CD4-positive, alpha-beta T cell treated with Interferon gamma for 1 hour (primary cell): ENCODE data around the gene MATK.

Source experiments
- DNase-seq: peaks from one replicate; pipeline ENCODE4 v3.0.0-alpha.2; 2020

MATK gene

GRCh38 chr19:3788996-3789778 is 3.0 kb upstream of the MATK start:
- peak; percentile 43 for DNase-seq

GRCh38 chr19:3785451-3785937 is 687 bp downstream of the MATK start:
- DNase-seq, result peak; percentile 7

- DNase-seq, result no peak
These were observed 1.4 kb downstream of the MATK start for GRCh38 chr19:3784607-3785450.

- DNase-seq, result peak; percentile 47
These were observed 2.3 kb downstream of the MATK start for GRCh38 chr19:3783660-3784584.

- DNase-seq, result no peak
These were observed 3.3 kb downstream of the MATK start for GRCh38 chr19:3782903-3783302.

GRCh38 chr19:3782330-3782729 is 3.9 kb downstream of the MATK start:
- no peak for DNase-seq

- DNase-seq, result no peak
These were observed 4.6 kb downstream of the MATK start for GRCh38 chr19:3781603-3782002.

- no peak for DNase-seq
These were observed 5.3 kb downstream of the MATK start for GRCh38 chr19:3780786-3781304.

GRCh38 chr19:3778899-3779723 is 7.1 kb downstream of the MATK start:
- no peak for DNase-seq

GRCh38 chr19:3778104-3778867 is 7.9 kb downstream of the MATK start:
- DNase-seq, result no peak

GRCh38 chr19:3776479-3777040 is 9.6 kb downstream of the MATK start:
- no peak for DNase-seq

GRCh38 chr19:3775831-3776230 is 10.3 kb downstream of the MATK start:
- DNase-seq, result no peak

GRCh38 chr19:3775374-3775711 is 10.8 kb downstream of the MATK start:
- DNase-seq, result no peak

GRCh38 chr19:3774621-3775373 is 11.4 kb downstream of the MATK start:
- DNase-seq, result no peak

- no peak for DNase-seq
These were observed 12.2 kb downstream of the MATK start for GRCh38 chr19:3773814-3774515.

- DNase-seq, result no peak
These were observed 14.2 kb downstream of the MATK start, which contains the start of gene RAX2 for GRCh38 chr19:3771906-3772455. TSS of gene RAX2 (minus strand) at chr19:3772228. CDS start at chr19:3771742, 486 bp downstream.

GRCh38 chr19:3771000-3771905 is 14.9 kb downstream of the MATK start:
- no peak for DNase-seq
